Common myeloid progenitor, CD34-positive (primary cell): ENCODE data around the gene SHISA5.
A peak's percentile ranks its signal among the peaks of the same experiment; 100 is the strongest.
"Not testable (repeated sequence)": the region's sequence is repeated elsewhere in the genome, so short reads cannot be mapped to it uniquely, and the experiment has no call there.

Experiments
- CTCF ChIA-PET: fragments of 350-600 bp; sonication (Branson Sonifier 250); formaldehyde crosslinking; loops from one replicate; lab custom pipeline; 2021; ENCODE audit warnings: antibody characterized with exemption; lab: Charles Lee
- POLR2A ChIA-PET: fragments of 350-600 bp; sonication (Branson Sonifier 250); formaldehyde crosslinking; loops from one replicate; lab custom pipeline; 2021; ENCODE audit warnings: antibody characterized with exemption; lab: Charles Lee
- DNase-seq, 3 donors: peaks; one replicate each; pipeline versions ENCODE4 v3.0.0 to v3.0.0-alpha.2; 2013
- H3K27ac ChIP-seq, 2 experiments: 1 replicate in 1 of 2; 2 replicates in 1 of 2; pipeline ENCODE4 v1.7.0; 2013; ENCODE audit warnings: inconsistent platforms in 2 of 2, low read length in 2 of 2, mild to moderate bottlenecking in 2 of 2, low read depth in 1 of 2, moderate library complexity in 1 of 2; ENCODE audit not compliant: severe bottlenecking in 2 of 2, insufficient read depth in 1 of 2, poor library complexity in 1 of 2
- H3K27me3 ChIP-seq, 5 experiments: replicated peaks in 2 of 5; 1 replicate in 3 of 5; 2 replicates in 2 of 5; pipeline versions ENCODE4 v1.6.1 to v1.7.0; 2013; ENCODE audit warnings: low read length in 4 of 5, mild to moderate bottlenecking in 2 of 5, moderate library complexity in 2 of 5, inconsistent platforms in 1 of 5; ENCODE audit not compliant: insufficient read depth in 5 of 5, control insufficient read depth in 4 of 5
- H3K36me3 ChIP-seq, 4 experiments: 1 replicate in 2 of 4; 2 replicates in 2 of 4; pipeline versions ENCODE4 v1.6.1 to v1.7.0; 2013; ENCODE audit warnings: low read length in 3 of 4, control low read depth in 1 of 4, mild to moderate bottlenecking in 1 of 4; ENCODE audit not compliant: control insufficient read depth in 4 of 4, insufficient read depth in 4 of 4
- H3K4me1 ChIP-seq, 4 experiments: 1 replicate in 3 of 4; 2 replicates in 1 of 4; pipeline versions ENCODE4 v1.6.1 to v1.7.1; 2013; ENCODE audit warnings: low read length in 3 of 4, mild to moderate bottlenecking in 3 of 4, control low read depth in 1 of 4, inconsistent platforms in 1 of 4, moderate library complexity in 1 of 4; ENCODE audit not compliant: control insufficient read depth in 4 of 4, insufficient read depth in 4 of 4; ENCODE audit errors: control extremely low read depth in 1 of 4
- H3K4me3 ChIP-seq, 7 experiments: 1 replicate in 4 of 7; 2 replicates in 3 of 7; pipeline versions ENCODE4 v1.5.1 to v1.7.0; 2013; ENCODE audit warnings: mild to moderate bottlenecking in 7 of 7, low read length in 6 of 7, moderate library complexity in 6 of 7, inconsistent platforms in 2 of 7, low read depth in 2 of 7, control low read depth in 1 of 7; ENCODE audit not compliant: insufficient read depth in 4 of 7, control insufficient read depth in 1 of 7; ENCODE audit errors: extremely low read depth in 1 of 7
- H3K9me3 ChIP-seq, 5 experiments: 1 replicate in 4 of 5; 2 replicates in 1 of 5; pipeline versions ENCODE4 v1.6.1 to v1.7.1; 2013; ENCODE audit warnings: low read length in 4 of 5, mild to moderate bottlenecking in 2 of 5, inconsistent platforms in 1 of 5, low read depth in 1 of 5, moderate library complexity in 1 of 5; ENCODE audit not compliant: control insufficient read depth in 4 of 5, insufficient read depth in 2 of 5; ENCODE audit errors: control extremely low read depth in 1 of 5
- WGBS: methylation state at CpG from one replicate; pipeline ENCODE4 v1.1.5; 2013; ENCODE audit not compliant: insufficient coverage; 5-methylcytosine and 5-hydroxymethylcytosine counted together

SHISA5 gene

GRCh38 chr3:48536116-48536515, 32.1 kb upstream of the SHISA5 start:
- Histone ChIP-seq H3K36me3 (peaks cover 7 to 29% (median 15%) of the 10 kb centered on the region in 4 experiments), H3K4me1 (no peaks in the 10 kb centered on the region), H3K27ac (no peak overlapping the region), H3K27me3 (no peaks in the 10 kb centered on the region), H3K4me3 (no peak overlapping the region), H3K9me3 (no peaks in the 10 kb centered on the region)
- ChIA-PET POLR2A (no interaction called here), CTCF (interaction anchor here (1.2 to 8.8 kb wide), 3 partner anchors 9 to 15 kb away, joined by 3 to 48 read pairs (median 5); no protein-coding TSS in a partner anchor)
- WGBS: 92% methylated on average over 17 of the region's 19 CpGs
- DNase-seq: no peak

- POLR2A ChIA-PET: no interaction called here
- no peak overlapping the region for H3K27ac ChIP-seq
- 88% methylated on average over 3 of the region's 4 CpGs for WGBS
Observed at GRCh38 chr3:48535578-48535977, 31.6 kb upstream of the SHISA5 start.

DNA sequence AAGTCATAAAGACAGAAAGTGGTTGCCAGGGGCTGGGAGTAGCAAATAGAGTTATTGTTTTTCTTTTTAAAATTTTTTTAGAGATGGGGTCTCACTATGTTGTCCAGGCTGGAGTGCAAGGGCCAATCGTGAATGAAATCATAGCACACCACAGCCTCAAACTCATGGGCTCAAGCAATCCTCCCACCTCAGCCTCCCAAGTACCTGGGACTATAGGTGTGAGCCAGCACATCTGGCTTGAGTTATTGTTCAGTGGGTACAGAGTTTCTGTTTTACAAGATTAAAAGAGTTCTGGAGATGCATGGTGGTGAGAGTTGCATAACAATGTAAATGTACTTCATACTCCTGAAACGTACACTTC, 29.0 kb upstream of the SHISA5 start:
- Histone ChIP-seq H3K27me3 (no peaks in the 10 kb centered on the region), H3K27ac (no peak overlapping the region), H3K4me3 (no peak overlapping the region), H3K9me3 (no peaks in the 10 kb centered on the region), H3K4me1 (peaks cover 0 to 15% (median 0%) of the 10 kb centered on the region in 4 experiments), H3K36me3 (peaks cover 2 to 20% (median 12%) of the 10 kb centered on the region in 4 experiments)
- POLR2A ChIA-PET: no interaction called here
- no CpG with 5 or more reads among the region's 2 CpGs for WGBS
- no peak for DNase-seq
- CTCF ChIA-PET: interaction anchor here (1.0 kb wide), 1 partner anchor 9 kb away, joined by 3 read pairs; no protein-coding TSS in a partner anchor

More at GRCh38 chr3:48535578-48535977, 31.6 kb upstream of the SHISA5 start:
- no peak overlapping the region for H3K4me3 ChIP-seq
- no peaks in the 10 kb centered on the region for H3K9me3 ChIP-seq
- H3K36me3 ChIP-seq: peaks cover 7 to 29% (median 15%) of the 10 kb centered on the region in 4 experiments
- CTCF ChIA-PET: interaction anchor here (8.8 kb wide), 1 partner anchor 15 kb away, joined by 48 read pairs; no protein-coding TSS in a partner anchor
- no peaks in the 10 kb centered on the region for H3K27me3 ChIP-seq
- no peaks in the 10 kb centered on the region for H3K4me1 ChIP-seq
- no peak for DNase-seq

- CTCF ChIA-PET: interaction anchor here (1.0 kb wide), 1 partner anchor 8 kb away, joined by 3 read pairs; no protein-coding TSS in a partner anchor
- no peak overlapping the region for H3K27ac ChIP-seq
Observed at GRCh38 chr3:48532271-48532976, 28.4 kb upstream of the SHISA5 start.

GRCh38 chr3:48530701-48531100, 26.7 kb upstream of the SHISA5 start:
- H3K4me1 ChIP-seq: peaks cover 0 to 17% (median 0%) of the 10 kb centered on the region in 4 experiments
- DNase-seq, POLR2A ChIA-PET, H3K4me3 ChIP-seq, H3K9me3 ChIP-seq, H3K27ac ChIP-seq, H3K36me3 ChIP-seq, H3K27me3 ChIP-seq: not testable (repeated sequence)
- CTCF ChIA-PET: interaction anchor here (0.6 to 2.5 kb wide), 2 partner anchors 19 to 32 kb away, joined by 3 to 11 read pairs; no protein-coding TSS in a partner anchor
- 96% methylated on average over 3 of the region's 4 CpGs for WGBS

More at GRCh38 chr3:48532271-48532976, 28.4 kb upstream of the SHISA5 start:
- no peaks in the 10 kb centered on the region for H3K27me3 ChIP-seq
- peaks cover 2 to 20% (median 12%) of the 10 kb centered on the region in 4 experiments for H3K36me3 ChIP-seq
- H3K9me3 ChIP-seq: no peaks in the 10 kb centered on the region
- H3K4me1 ChIP-seq: peaks cover 0 to 17% (median 0%) of the 10 kb centered on the region in 4 experiments
- H3K4me3 ChIP-seq: no peak overlapping the region
- WGBS: 90% methylated on average over 1 of the region's 6 CpGs
- POLR2A ChIA-PET: no interaction called here
- no peak for DNase-seq

- 82% methylated on average over 2 of the region's 3 CpGs for WGBS
- DNase-seq: peak in 2 of 3 donors; percentile 47 to 54
- ChIA-PET CTCF (interaction anchor here (0.7 to 2.5 kb wide), 2 partner anchors 14 to 20 kb away, joined by 4 to 11 read pairs; no protein-coding TSS in a partner anchor), POLR2A (interaction anchor here (0.6 kb wide), 1 partner anchor 83 kb away, joined by 3 read pairs; no protein-coding TSS in a partner anchor)
- Histone ChIP-seq H3K27me3 (no peaks in the 10 kb centered on the region), H3K36me3 (peaks cover 0 to 3% (median under 1%) of the 10 kb centered on the region in 4 experiments), H3K4me1 (peaks cover 0 to 31% (median 0%) of the 10 kb centered on the region in 4 experiments), H3K4me3 (no peak overlapping the region), H3K9me3 (no peaks in the 10 kb centered on the region), H3K27ac (no peak overlapping the region)
Observed at GRCh38 chr3:48528754-48529153, 24.8 kb upstream of the SHISA5 start.

- CTCF ChIA-PET: interaction anchor here (2.5 kb wide), 1 partner anchor 21 kb away, joined by 11 read pairs; no protein-coding TSS in a partner anchor
- no peaks in the 10 kb centered on the region for H3K9me3 ChIP-seq
- H3K4me3 ChIP-seq: no peak overlapping the region
- DNase-seq: no peak
- no peaks in the 10 kb centered on the region for H3K27me3 ChIP-seq
- H3K36me3 ChIP-seq: peaks cover 0 to 3% (median under 1%) of the 10 kb centered on the region in 4 experiments
- POLR2A ChIA-PET: no interaction called here
- H3K4me1 ChIP-seq: peaks cover 0 to 37% (median 0%) of the 10 kb centered on the region in 4 experiments
- H3K27ac ChIP-seq: no peak overlapping the region
- 97% methylated on average over 5 of the region's 9 CpGs for WGBS
Observed at GRCh38 chr3:48528048-48528447, 24.1 kb upstream of the SHISA5 start.
